ENCODE results near the gene UPF2.
"Not testable (repeated sequence)": the region's sequence is repeated elsewhere in the genome, so short reads cannot be mapped to it uniquely, and the experiment has no call there.

Gene UPF2

GRCh38 chr10:12006671-12007070 is 35.9 kb downstream of the UPF2 start:
- H3K4me3 ChIP-seq (ENCODE audit: control insufficient read depth, low read depth, low read length), result no peak overlapping the region
- no peak for TF ChIP-seq CTCF (conservative IDR thresholded peaks at IDR 0.05; ENCODE audit: control insufficient read depth, insufficient read depth, low read depth, low read length)
- DNase-seq (ENCODE audit: low read depth), result no peak

- no peak for DNase-seq (ENCODE audit: low read depth)
- no peak for TF ChIP-seq CTCF (conservative IDR thresholded peaks at IDR 0.05; ENCODE audit: control insufficient read depth, insufficient read depth, low read depth, low read length)
- no peak overlapping the region for H3K4me3 ChIP-seq (ENCODE audit: control insufficient read depth, low read depth, low read length)
Measured at GRCh38 chr10:11993834-11994468, 48.7 kb downstream of the UPF2 start.

GRCh38 chr10:11988924-11989323 is 53.7 kb downstream of the UPF2 start:
- no peak for DNase-seq (ENCODE audit: low read depth)
- TF ChIP-seq CTCF (conservative IDR thresholded peaks at IDR 0.05; ENCODE audit: control insufficient read depth, insufficient read depth, low read depth, low read length), result no peak
- no peak overlapping the region for H3K4me3 ChIP-seq (ENCODE audit: control insufficient read depth, low read depth, low read length)

- peak; percentile 86 for DNase-seq (ENCODE audit: low read depth)
- H3K4me3 ChIP-seq (ENCODE audit: control insufficient read depth, low read depth, low read length), result no peak overlapping the region
- TF ChIP-seq CTCF (conservative IDR thresholded peaks at IDR 0.05; ENCODE audit: control insufficient read depth, insufficient read depth, low read depth, low read length), result peak; percentile 97
Measured at GRCh38 chr10:11986593-11987216, 55.9 kb downstream of the UPF2 start.

GRCh38 chr10:11982253-11982652 is 60.4 kb downstream of the UPF2 start:
- DNase-seq (ENCODE audit: low read depth), result no peak
- no peak overlapping the region for H3K4me3 ChIP-seq (ENCODE audit: control insufficient read depth, low read depth, low read length)
- no peak for TF ChIP-seq CTCF (conservative IDR thresholded peaks at IDR 0.05; ENCODE audit: control insufficient read depth, insufficient read depth, low read depth, low read length)

GRCh38 chr10:11975795-11976194 is 66.8 kb downstream of the UPF2 start:
- DNase-seq (ENCODE audit: low read depth), result no peak
- H3K4me3 ChIP-seq (ENCODE audit: control insufficient read depth, low read depth, low read length), result no peak overlapping the region
- no peak for TF ChIP-seq CTCF (conservative IDR thresholded peaks at IDR 0.05; ENCODE audit: control insufficient read depth, insufficient read depth, low read depth, low read length)

GRCh38 chr10:11972523-11972922 is 70.1 kb downstream of the UPF2 start:
- not testable (repeated sequence) for H3K4me3 ChIP-seq (ENCODE audit: control insufficient read depth, low read depth, low read length); DNase-seq (ENCODE audit: low read depth)
